ENCODE data around the gene CPSF2.
"Not testable (repeated sequence)": the region's sequence is repeated elsewhere in the genome, so short reads cannot be mapped to it uniquely, and the experiment has no call there.

Gene CPSF2

GRCh38 chr14:92176476-92176875, 54.7 kb downstream of the CPSF2 start:
- no peak for TF ChIP-seq CTCF (IDR thresholded peaks at IDR 0.05; ENCODE audit: extremely low read depth, missing control alignments)
- DNase-seq (ENCODE audit: low spot score), result no peak

- DNase-seq (ENCODE audit: low spot score), result not testable (repeated sequence)
Measured at GRCh38 chr14:92179178-92179577, 57.4 kb downstream of the CPSF2 start.

GRCh38 chr14:92185559-92185958, 63.8 kb downstream of the CPSF2 start:
- no peak for TF ChIP-seq CTCF (IDR thresholded peaks at IDR 0.05; ENCODE audit: extremely low read depth, missing control alignments)

GRCh38 chr14:92187616-92188015, 65.8 kb downstream of the CPSF2 start:
- DNase-seq (ENCODE audit: low spot score), result not testable (repeated sequence)

More at GRCh38 chr14:92185559-92185958, 63.8 kb downstream of the CPSF2 start:
- DNase-seq (ENCODE audit: low spot score), result no peak

- no peak for DNase-seq (ENCODE audit: low spot score)
- no peak for TF ChIP-seq CTCF (IDR thresholded peaks at IDR 0.05; ENCODE audit: extremely low read depth, missing control alignments)
Measured at GRCh38 chr14:92190768-92191167, 69.0 kb downstream of the CPSF2 start.

GRCh38 chr14:92198804-92199203, 77.0 kb downstream of the CPSF2 start:
- TF ChIP-seq CTCF (IDR thresholded peaks at IDR 0.05; ENCODE audit: extremely low read depth, missing control alignments), result no peak
- no peak for DNase-seq (ENCODE audit: low spot score)

GRCh38 chr14:92199763-92200162, 78.0 kb downstream of the CPSF2 start:
- TF ChIP-seq CTCF (IDR thresholded peaks at IDR 0.05; ENCODE audit: extremely low read depth, missing control alignments), result no peak
- no peak for DNase-seq (ENCODE audit: low spot score)

- TF ChIP-seq CTCF (IDR thresholded peaks at IDR 0.05; ENCODE audit: extremely low read depth, missing control alignments), result no peak
Measured at GRCh38 chr14:92203116-92203515, 81.3 kb downstream of the CPSF2 start.

GRCh38 chr14:92204792-92205191, 83.0 kb downstream of the CPSF2 start:
- TF ChIP-seq CTCF (IDR thresholded peaks at IDR 0.05; ENCODE audit: extremely low read depth, missing control alignments), result no peak
- DNase-seq (ENCODE audit: low spot score), result no peak

More at GRCh38 chr14:92203116-92203515, 81.3 kb downstream of the CPSF2 start:
- no peak for DNase-seq (ENCODE audit: low spot score)
